Measurements from ENCODE around the gene KRTAP4-16. TPM values are rescaled to one million over a fixed set of nuclear protein-coding genes. Genes with fewer than 3 reads are reported as not detected.
"Not testable (repeated sequence)": the region's sequence is repeated elsewhere in the genome, so short reads cannot be mapped to it uniquely, and the experiment has no call there.

KRTAP4-16 gene
- total and polyA plus RNA-seq, 2 donors (not counting 1 experiment from before 2014, with no cell fraction given): not detected

- H3K4me2 ChIP-seq (replicated peaks; ENCODE audit: low read depth, low read length, poor library complexity, severe bottlenecking): peak overlapping the region; percentile 38
- POLR2A ChIA-PET; H3K27me3 ChIP-seq (replicated peaks in 1 of 4; ENCODE audit: control extremely low read depth in 1 of 4, control insufficient read depth in 3 of 4, insufficient read depth in 4 of 4, low read length in 3 of 4); H2AFZ ChIP-seq (ENCODE audit: insufficient read depth, low read depth, low read length, poor library complexity, severe bottlenecking); H3K36me3 ChIP-seq (replicated peaks in 1 of 2; ENCODE audit: control extremely low read depth in 1 of 2, control insufficient read depth in 1 of 2, extremely low read depth in 1 of 2, insufficient read depth in 2 of 2, low read length in 1 of 2); H3K9me3 ChIP-seq (ENCODE audit: control extremely low read depth in 1 of 3, control insufficient read depth in 2 of 3, insufficient read depth in 1 of 3, low read length in 2 of 3); H4K20me1 ChIP-seq (ENCODE audit: control insufficient read depth, insufficient read depth, low read length, poor library complexity, severe bottlenecking); CTCF ChIA-PET; intact Hi-C loops (cut with micrococcal nuclease); H3K9me3 Mint-ChIP-seq (ENCODE audit: insufficient read depth); H3K79me2 ChIP-seq (ENCODE audit: control insufficient read depth, insufficient read depth, low read length): not testable (repeated sequence)
- DNase-seq (peak; percentile 23), ATAC-seq (ENCODE audit: low read depth) (peak; percentile 43)
- H3K27ac ChIP-seq (ENCODE audit: low read length in 2 of 2): peak overlapping the region in 1 of 2 donors; percentile 63
- peaks cover 18% of the 10 kb centered on the region for H3K4me1 Mint-ChIP-seq
- WGBS (ENCODE audit: insufficient coverage): no CpG with 5 or more reads among the region's 1 CpG
- peaks cover 14 to 19% of the 10 kb centered on the region in 2 donors for H3K4me1 ChIP-seq (ENCODE audit: control insufficient read depth in 2 of 2, insufficient read depth in 2 of 2, low read length in 2 of 2)
- peak overlapping the region; percentile 59 for H3K4me3 Mint-ChIP-seq
- peak overlapping the region in 4 of 5 experiments; percentile 32 to 57 (median 52) for H3K4me3 ChIP-seq (ENCODE audit: control extremely low read depth in 1 of 5, extremely low read depth in 1 of 5, insufficient read depth in 1 of 5, low read depth in 2 of 5, low read length in 4 of 5)
- peak overlapping the region; percentile 51 for H3K27ac Mint-ChIP-seq
- peaks cover 16% of the 10 kb centered on the region for H3K27me3 Mint-ChIP-seq
- H3K9ac ChIP-seq (ENCODE audit: low read length): peak overlapping the region; percentile 59
Measured at GRCh38 chr17:41108728-41109386, 6.8 kb upstream of the KRTAP4-16 start.

DNA sequence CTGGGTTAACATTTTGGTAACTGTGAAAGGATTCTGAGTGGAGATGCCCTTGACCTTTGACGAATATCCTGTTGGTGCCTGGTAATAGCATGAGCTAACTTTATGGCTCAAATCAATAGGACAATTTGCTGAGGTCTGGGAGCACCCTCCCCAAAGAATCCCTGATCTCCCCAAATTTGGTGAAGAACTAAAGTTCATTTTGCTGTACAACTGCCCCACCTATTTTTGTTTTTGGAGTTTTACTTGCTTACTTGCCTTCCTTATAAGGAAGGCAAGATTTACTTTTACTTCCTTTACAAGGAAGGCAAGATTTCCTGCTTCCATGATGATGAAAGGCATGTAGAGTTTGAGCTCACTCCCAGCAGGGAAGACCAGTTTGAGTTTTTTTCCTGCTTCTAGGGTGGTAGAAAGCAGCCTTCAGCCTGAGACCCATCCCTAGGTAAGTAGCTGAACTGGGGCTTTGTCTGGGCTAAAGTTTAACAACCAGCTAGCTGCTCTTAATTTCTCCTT is 6.0 kb upstream of the KRTAP4-16 start:
- H3K9me3 Mint-ChIP-seq (ENCODE audit: insufficient read depth): no peaks in the 10 kb centered on the region
- POLR2A ChIA-PET: no interaction called here
- H3K4me1 Mint-ChIP-seq: peaks cover 18% of the 10 kb centered on the region
- Histone ChIP-seq H3K27ac (ENCODE audit: low read length in 2 of 2) (peak overlapping the region; percentile 50 to 63), H3K79me2 (ENCODE audit: control insufficient read depth, insufficient read depth, low read length) (peaks cover 7% of the 10 kb centered on the region), H3K4me1 (ENCODE audit: control insufficient read depth in 2 of 2, insufficient read depth in 2 of 2, low read length in 2 of 2) (peaks cover 14 to 19% of the 10 kb centered on the region in 2 donors), H3K27me3 (replicated peaks in 1 of 4; ENCODE audit: control extremely low read depth in 1 of 4, control insufficient read depth in 3 of 4, insufficient read depth in 4 of 4, low read length in 3 of 4) (no peaks in the 10 kb centered on the region), H3K36me3 (replicated peaks in 1 of 2; ENCODE audit: control extremely low read depth in 1 of 2, control insufficient read depth in 1 of 2, extremely low read depth in 1 of 2, insufficient read depth in 2 of 2, low read length in 1 of 2) (peaks cover 0 to 2% of the 10 kb centered on the region in 2 experiments), H3K9ac (ENCODE audit: low read length) (peak overlapping the region; percentile 59), H4K20me1 (ENCODE audit: control insufficient read depth, insufficient read depth, low read length, poor library complexity, severe bottlenecking) (no peaks in the 10 kb centered on the region), H3K4me3 (ENCODE audit: control extremely low read depth in 1 of 5, extremely low read depth in 1 of 5, insufficient read depth in 1 of 5, low read depth in 2 of 5, low read length in 4 of 5) (peak overlapping the region in 4 of 5 experiments; percentile 32 to 57 (median 52)), H3K4me2 (replicated peaks; ENCODE audit: low read depth, low read length, poor library complexity, severe bottlenecking) (peak overlapping the region; percentile 38), H3K9me3 (ENCODE audit: control extremely low read depth in 1 of 3, control insufficient read depth in 2 of 3, insufficient read depth in 1 of 3, low read length in 2 of 3) (peaks cover 0 to 4% (median 0%) of the 10 kb centered on the region in 3 donors), H2AFZ (ENCODE audit: insufficient read depth, low read depth, low read length, poor library complexity, severe bottlenecking) (no peak overlapping the region)
- peaks cover 22% of the 10 kb centered on the region for H3K27me3 Mint-ChIP-seq
- no CpG with 5 or more reads among the region's 1 CpG for WGBS (ENCODE audit: insufficient coverage)
- peak overlapping the region; percentile 39 for H3K4me3 Mint-ChIP-seq
- CTCF ChIA-PET: interaction anchor here (1.0 kb wide), 1 partner anchor 8 kb away, joined by 3 read pairs; no protein-coding TSS in a partner anchor
- TF ChIP-seq EZH2 (IDR thresholded peaks at IDR 0.05; ENCODE audit: borderline replicate concordance, insufficient read depth, low read depth, low read length, poor library complexity, severe bottlenecking): no peak
- TF ChIP-seq, protein P1, sequence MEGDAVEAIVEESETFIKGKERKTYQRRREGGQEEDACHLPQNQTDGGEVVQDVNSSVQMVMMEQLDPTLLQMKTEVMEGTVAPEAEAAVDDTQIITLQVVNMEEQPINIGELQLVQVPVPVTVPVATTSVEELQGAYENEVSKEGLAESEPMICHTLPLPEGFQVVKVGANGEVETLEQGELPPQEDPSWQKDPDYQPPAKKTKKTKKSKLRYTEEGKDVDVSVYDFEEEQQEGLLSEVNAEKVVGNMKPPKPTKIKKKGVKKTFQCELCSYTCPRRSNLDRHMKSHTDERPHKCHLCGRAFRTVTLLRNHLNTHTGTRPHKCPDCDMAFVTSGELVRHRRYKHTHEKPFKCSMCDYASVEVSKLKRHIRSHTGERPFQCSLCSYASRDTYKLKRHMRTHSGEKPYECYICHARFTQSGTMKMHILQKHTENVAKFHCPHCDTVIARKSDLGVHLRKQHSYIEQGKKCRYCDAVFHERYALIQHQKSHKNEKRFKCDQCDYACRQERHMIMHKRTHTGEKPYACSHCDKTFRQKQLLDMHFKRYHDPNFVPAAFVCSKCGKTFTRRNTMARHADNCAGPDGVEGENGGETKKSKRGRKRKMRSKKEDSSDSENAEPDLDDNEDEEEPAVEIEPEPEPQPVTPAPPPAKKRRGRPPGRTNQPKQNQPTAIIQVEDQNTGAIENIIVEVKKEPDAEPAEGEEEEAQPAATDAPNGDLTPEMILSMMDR (IDR thresholded peaks at IDR 0.05): no peak
- H3K27ac Mint-ChIP-seq: peak overlapping the region; percentile 47
- ATAC-seq (ENCODE audit: low read depth) (no peak), DNase-seq (peak; percentile 28)
- intact Hi-C loops (cut with micrococcal nuclease): no loop called here

DNA sequence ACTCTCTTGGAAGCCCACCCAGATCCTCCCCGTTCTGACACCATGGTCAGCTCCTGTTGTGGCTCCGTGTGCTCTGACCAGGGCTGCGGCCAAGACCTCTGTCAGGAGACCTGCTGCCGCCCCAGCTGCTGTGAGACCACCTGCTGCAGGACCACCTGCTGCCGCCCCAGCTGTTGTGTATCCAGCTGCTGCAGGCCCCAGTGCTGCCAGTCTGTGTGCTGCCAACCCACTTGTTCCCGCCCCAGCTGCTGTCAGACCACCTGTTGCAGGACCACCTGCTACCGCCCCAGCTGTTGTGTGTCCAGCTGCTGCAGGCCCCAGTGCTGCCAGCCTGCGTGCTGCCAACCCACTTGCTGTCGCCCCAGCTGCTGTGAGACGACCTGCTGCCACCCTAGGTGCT is 3.3 kb upstream of the KRTAP4-16 start, which contains the start of gene KRTAP4-9:
Gene KRTAP4-9 (plus strand): TSS at position 43 of the 400 bp plus-strand sequence. CDS start 0 bp downstream, at position 43.
- H3K9me3 Mint-ChIP-seq (ENCODE audit: insufficient read depth); H2AFZ ChIP-seq (ENCODE audit: insufficient read depth, low read depth, low read length, poor library complexity, severe bottlenecking); intact Hi-C loops (cut with micrococcal nuclease); H3K9me3 ChIP-seq (ENCODE audit: control extremely low read depth in 1 of 3, control insufficient read depth in 2 of 3, insufficient read depth in 1 of 3, low read length in 2 of 3); ATAC-seq (ENCODE audit: low read depth); H3K36me3 ChIP-seq (replicated peaks in 1 of 2; ENCODE audit: control extremely low read depth in 1 of 2, control insufficient read depth in 1 of 2, extremely low read depth in 1 of 2, insufficient read depth in 2 of 2, low read length in 1 of 2); H4K20me1 ChIP-seq (ENCODE audit: control insufficient read depth, insufficient read depth, low read length, poor library complexity, severe bottlenecking); H3K27ac Mint-ChIP-seq; H3K4me3 Mint-ChIP-seq; H3K4me2 ChIP-seq (replicated peaks; ENCODE audit: low read depth, low read length, poor library complexity, severe bottlenecking); POLR2A ChIA-PET; DNase-seq; H3K27ac ChIP-seq (ENCODE audit: low read length in 2 of 2); H3K27me3 ChIP-seq (replicated peaks in 1 of 4; ENCODE audit: control extremely low read depth in 1 of 4, control insufficient read depth in 3 of 4, insufficient read depth in 4 of 4, low read length in 3 of 4); H3K79me2 ChIP-seq (ENCODE audit: control insufficient read depth, insufficient read depth, low read length); H3K4me3 ChIP-seq (ENCODE audit: control extremely low read depth in 1 of 5, extremely low read depth in 1 of 5, insufficient read depth in 1 of 5, low read depth in 2 of 5, low read length in 4 of 5); H3K9ac ChIP-seq (ENCODE audit: low read length); CTCF ChIA-PET: not testable (repeated sequence)
- 89% methylated on average over 10 of the region's 10 CpGs for WGBS (ENCODE audit: insufficient coverage)
- H3K4me1 Mint-ChIP-seq: peaks cover 19% of the 10 kb centered on the region
- peaks cover 16 to 23% of the 10 kb centered on the region in 2 donors for H3K4me1 ChIP-seq (ENCODE audit: control insufficient read depth in 2 of 2, insufficient read depth in 2 of 2, low read length in 2 of 2)
- peaks cover 25% of the 10 kb centered on the region for H3K27me3 Mint-ChIP-seq

Measured in B cell (primary cell).